HepG2 (cell line): Measurements from ENCODE around the gene NKAIN2. TPM values are rescaled to one million over a fixed set of nuclear protein-coding genes. Genes with fewer than 3 reads are reported as not detected.

ENCODE experiments used
- ATAC-seq: fragments of 200-7000 bp; cut with Tn5 transposase; 3 replicates; pipeline ENCODE4 v1.9.1; 2020; ENCODE audit warnings: mild to moderate bottlenecking, moderate library complexity
- BruUV-seq: library from RNA; stranded (reverse); fragments of 400-500 nt; replicated peaks from 2 replicates; lab custom pipeline; 2021; lab: Mats Ljungman, UMichigan
- CTCF ChIA-PET: fragments of 300-600 bp; formaldehyde crosslinking; extraction: SDS; loops from one replicate; lab custom pipeline; 2021; ENCODE audit warnings: low total read pairs, inconsistent platforms, low intra/inter-chr PET ratio; lab: Yijun Ruan, JAX
- POLR2A ChIA-PET: fragments of 350-600 bp; sonication (Branson Sonifier 250); formaldehyde crosslinking; loops from one replicate; lab custom pipeline; 2020; ENCODE audit warnings: antibody characterized with exemption, inconsistent platforms; lab: Yijun Ruan, JAX
- DNase-seq: peaks from one replicate; pipeline ENCODE4 v3.0.0-alpha.2; 2015; ENCODE audit warnings: low spot score
- FAIRE-seq: peaks from 3 replicates; lab custom pipeline; 2011; peaks lifted over from hg19 to GRCh38; lab: Jason Lieb, UNC
- H2AFZ ChIP-seq: one replicate; pipeline ENCODE4 v1.6.1; 2011; ENCODE audit warnings: low read length, inconsistent platforms
- H3K27ac ChIP-seq: fragments of 300-600 bp; 3 replicates; pipeline ENCODE4 v1.8.0; 2011; ENCODE audit warnings: mixed run types, mild to moderate bottlenecking, mixed read lengths, low read length, inconsistent platforms; ENCODE audit not compliant: insufficient read depth; ENCODE audit errors: extremely low read length
- H3K27me3 ChIP-seq, 2 experiments: fragments of 200-600 bp in 1 of 2; 2 replicates in 1 of 2; 3 replicates in 1 of 2; pipeline versions ENCODE4 v1.6.0 to v1.8.0; 2011; ENCODE audit warnings: low read length in 2 of 2, mild to moderate bottlenecking in 2 of 2, moderate library complexity in 2 of 2, inconsistent platforms in 1 of 2; ENCODE audit not compliant: insufficient read depth in 2 of 2, control insufficient read depth in 1 of 2
- H3K36me3 ChIP-seq, 2 experiments: fragments of 200-600 bp in 1 of 2; replicated peaks in 1 of 2; 2 replicates in 1 of 2; 3 replicates in 1 of 2; pipeline versions ENCODE4 v1.5.1 to v1.8.0; 2011; ENCODE audit warnings: low read length in 2 of 2, inconsistent platforms in 1 of 2; ENCODE audit not compliant: insufficient read depth in 2 of 2, control insufficient read depth in 1 of 2
- H3K4me1 ChIP-seq: 2 replicates; pipeline ENCODE4 v1.5.1; 2012; ENCODE audit warnings: low read length, inconsistent platforms; ENCODE audit not compliant: insufficient read depth
- H3K4me2 ChIP-seq: 2 replicates; pipeline ENCODE4 v1.6.0; 2011; ENCODE audit warnings: low read depth, low read length, inconsistent platforms
- H3K4me3 ChIP-seq, 3 experiments: fragments of 200-600 bp in 1 of 3; sonication (generic), shearing (Covaris generic) in 1 of 3; replicated peaks in 1 of 3; 2 replicates each; pipeline ENCODE4 v1.5.1; 2011 to 2016; ENCODE audit warnings: low read length in 3 of 3, inconsistent platforms in 2 of 3, low read depth in 2 of 3, mild to moderate bottlenecking in 2 of 3, control low read depth in 1 of 3, mixed read lengths in 1 of 3; ENCODE audit not compliant: insufficient read depth in 1 of 3
- H3K79me2 ChIP-seq: one replicate; pipeline ENCODE4 v1.6.1; 2011; ENCODE audit warnings: low read length, inconsistent platforms; ENCODE audit not compliant: insufficient read depth
- H3K9ac ChIP-seq: 2 replicates; pipeline ENCODE4 v1.6.0; 2011; ENCODE audit warnings: mild to moderate bottlenecking, low read depth, low read length, inconsistent platforms; ENCODE audit not compliant: insufficient read depth
- H3K9me3 ChIP-seq: 2 replicates; pipeline ENCODE4 v1.5.1; 2012; ENCODE audit warnings: mild to moderate bottlenecking, low read length
- H4K20me1 ChIP-seq: 2 replicates; pipeline ENCODE4 v1.6.0; 2011; ENCODE audit warnings: inconsistent platforms, mild to moderate bottlenecking, low read length, moderate library complexity; ENCODE audit not compliant: insufficient read depth
- DMTF1 ChIP-seq: sonication (generic); formaldehyde crosslinking; IDR thresholded peaks from 2 replicates; pipeline ENCODE4 v1.4.0; 2020; ENCODE audit warnings: mild to moderate bottlenecking, missing genetic modification reagents
- REST ChIP-seq, 2 experiments: IDR thresholded peaks; 2 replicates each; pipeline ENCODE4 v1.6.1; 2011 to 2012; ENCODE audit warnings: low read length in 2 of 2, borderline replicate concordance in 1 of 2, low read depth in 1 of 2, mild to moderate bottlenecking in 1 of 2, moderate library complexity in 1 of 2
- WGBS: methylation state at CpG from one replicate; pipeline ENCODE4 v1.1.6; 2017; ENCODE audit warnings: low lambda C conversion rate; 5-methylcytosine and 5-hydroxymethylcytosine counted together
- in situ Hi-C: cut with HindIII; loops from 2 replicates; pipeline ENCODE4 v1.10.0; 2017; ENCODE audit warnings: low pct_unique_long_range_greater_than_20kb; ENCODE audit not compliant: extremely low pct_ligation_motif_present
- intact Hi-C: fragments of 100-400 bp; cut with micrococcal nuclease; formaldehyde crosslinking; loops from one replicate; pipeline ENCODE4 v1.10.0; 2022; ENCODE audit not compliant: unreplicated experiment
- polyA plus RNA-seq, 8 experiments: library from polyadenylated mRNA; depleted of rRNA in 3 of 8; stranded (reverse) in 7 of 8; unstranded in 1 of 8; fragments of >200 nt; fragmentation: Illumina TruSeq in 4 of 8; extraction: Trizol in 4 of 8; gene quantifications; 2 replicates each; pipeline versions ENCODE4 v1.2.1 to v1.2.3, GENCODE V29; 2011 to 2016; ENCODE audit warnings: low read depth in 4 of 8, missing spikeins in 1 of 8, mixed read lengths in 1 of 8; ENCODE audit not compliant: insufficient read depth in 1 of 8
- total RNA-seq, 5 experiments: library from RNA; depleted of rRNA; stranded (reverse); fragments of >200 nt; fragmentation: Illumina TruSeq; extraction: Trizol; gene quantifications; 2 replicates each; pipeline ENCODE4 v1.2.3, GENCODE V29; 2016; ENCODE audit warnings: low read depth in 1 of 5

Gene NKAIN2
- total and polyA plus RNA-seq, 2 of the 13 experiments (the other 11 are each of a cell fraction or from before 2014, with no cell fraction given) = not detected

- H3K4me2 ChIP-seq = no peak overlapping the region
- TF ChIP-seq REST (IDR thresholded peaks at IDR 0.05; ENCODE audit: borderline replicate concordance in 1 of 2, low read depth in 1 of 2, low read length in 2 of 2) = peak in 1 of 2 experiments; percentile 57; a peak in 1 of 4 replicates
- no peak for TF ChIP-seq DMTF1 (CRISPR knock-in tag)
- H4K20me1 ChIP-seq = no peaks in the 10 kb centered on the region
- H3K4me3 ChIP-seq = no peak overlapping the region
- CTCF ChIA-PET = no interaction called here
- intact Hi-C loops = no loop called here
- 0% methylated on average over 1 of the region's 1 CpG for WGBS
- no peaks in the 10 kb centered on the region for H3K9me3 ChIP-seq
- BruUV-seq = no TSS peak
- H3K36me3 ChIP-seq = no peaks in the 10 kb centered on the region
- no peak overlapping the region for H3K9ac ChIP-seq
- H3K4me1 ChIP-seq = no peaks in the 10 kb centered on the region
- H3K27ac ChIP-seq = no peak overlapping the region
- H3K79me2 ChIP-seq = no peaks in the 10 kb centered on the region
- in situ Hi-C loops = no loop called here
- FAIRE-seq (no peak), ATAC-seq (no peak), DNase-seq (no peak)
- no peaks in the 10 kb centered on the region for H3K27me3 ChIP-seq
- H2AFZ ChIP-seq = no peak overlapping the region
- POLR2A ChIA-PET = no interaction called here
These were observed 91.7 kb downstream of the NKAIN2 start for GRCh38 chr6:123895346-123895745.
